ENCODE measurements around the gene PTPN9. TPM values are rescaled to one million over a fixed set of nuclear protein-coding genes. Genes with fewer than 3 reads are reported as not detected.

The PTPN9 gene
- total and polyA plus RNA-seq, 8 donors, result 3.3 to 16.8 (median 7.3) TPM

DNA sequence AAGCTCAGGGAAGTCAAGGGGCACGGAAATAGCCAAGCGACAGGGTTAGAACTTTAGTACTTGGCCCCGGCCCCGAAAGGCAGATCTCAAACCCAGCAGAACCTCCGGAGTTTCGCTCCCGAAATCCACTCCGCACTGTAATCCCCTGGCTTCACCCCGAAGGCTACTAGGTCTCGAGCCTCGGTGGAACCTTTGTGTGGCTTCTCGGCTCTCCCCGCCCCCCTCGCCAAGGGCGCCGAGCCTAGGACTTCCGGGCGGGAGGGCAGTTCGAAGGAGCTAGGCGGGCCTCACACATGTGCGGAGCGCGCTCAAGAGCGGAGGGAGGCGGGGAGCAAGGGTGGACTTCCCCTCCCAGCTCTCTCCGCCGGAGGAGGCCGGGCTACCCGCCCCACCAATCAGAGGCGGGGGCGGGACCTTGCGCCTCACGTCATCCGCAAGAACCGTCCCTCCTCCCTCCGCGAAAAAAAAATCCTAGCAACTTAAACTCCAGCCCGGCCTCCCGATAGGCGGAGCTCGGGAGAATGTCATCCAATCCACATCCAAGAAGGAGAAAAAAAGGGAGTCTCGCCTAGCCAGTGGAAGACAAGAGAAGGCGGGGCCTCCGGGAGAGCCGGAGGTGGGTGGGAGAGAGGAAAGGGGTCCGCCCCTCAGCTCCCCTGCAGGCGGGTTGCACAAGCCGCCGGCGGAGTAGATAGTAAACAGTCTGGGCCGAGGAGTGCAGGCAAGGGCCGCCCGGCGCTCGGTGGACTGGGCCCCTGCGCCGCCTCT is 125.2 kb downstream of the PTPN9 start:
- no peaks in the 10 kb centered on the region for H3K27me3 ChIP-seq
- peaks cover 3 to 10% (median 9%) of the 10 kb centered on the region in 3 donors for H3K4me1 ChIP-seq
- 0% methylated on average over 42 to 57 of the region's 57 CpGs for WGBS, 2 donors
- H3K4me3 ChIP-seq, result peak overlapping the region; percentile 81 to 95 (median 93)
- ATAC-seq (peak; percentile 50 to 68 (median 60)), FAIRE-seq (peak; percentile 98), DNase-seq (peak; percentile 95 to 98 (median 98))
- no peaks in the 10 kb centered on the region for H3K36me3 ChIP-seq
- H3K27ac ChIP-seq, result peak overlapping the region; percentile 94 to 96 (median 96)
- intact Hi-C loops (cut with DNase I), result no loop called here
- no peaks in the 10 kb centered on the region for H3K9me3 ChIP-seq
- TF ChIP-seq, protein P1, sequence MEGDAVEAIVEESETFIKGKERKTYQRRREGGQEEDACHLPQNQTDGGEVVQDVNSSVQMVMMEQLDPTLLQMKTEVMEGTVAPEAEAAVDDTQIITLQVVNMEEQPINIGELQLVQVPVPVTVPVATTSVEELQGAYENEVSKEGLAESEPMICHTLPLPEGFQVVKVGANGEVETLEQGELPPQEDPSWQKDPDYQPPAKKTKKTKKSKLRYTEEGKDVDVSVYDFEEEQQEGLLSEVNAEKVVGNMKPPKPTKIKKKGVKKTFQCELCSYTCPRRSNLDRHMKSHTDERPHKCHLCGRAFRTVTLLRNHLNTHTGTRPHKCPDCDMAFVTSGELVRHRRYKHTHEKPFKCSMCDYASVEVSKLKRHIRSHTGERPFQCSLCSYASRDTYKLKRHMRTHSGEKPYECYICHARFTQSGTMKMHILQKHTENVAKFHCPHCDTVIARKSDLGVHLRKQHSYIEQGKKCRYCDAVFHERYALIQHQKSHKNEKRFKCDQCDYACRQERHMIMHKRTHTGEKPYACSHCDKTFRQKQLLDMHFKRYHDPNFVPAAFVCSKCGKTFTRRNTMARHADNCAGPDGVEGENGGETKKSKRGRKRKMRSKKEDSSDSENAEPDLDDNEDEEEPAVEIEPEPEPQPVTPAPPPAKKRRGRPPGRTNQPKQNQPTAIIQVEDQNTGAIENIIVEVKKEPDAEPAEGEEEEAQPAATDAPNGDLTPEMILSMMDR (IDR thresholded peaks at IDR 0.05), result no peak

- no peak for FAIRE-seq
- intact Hi-C loops (cut with DNase I), result no loop called here
- 2% methylated on average over 38 of the region's 38 CpGs for WGBS, 2 donors
Measured at GRCh38 chr15:75452865-75453702, 126.0 kb downstream of the PTPN9 start.

DNA sequence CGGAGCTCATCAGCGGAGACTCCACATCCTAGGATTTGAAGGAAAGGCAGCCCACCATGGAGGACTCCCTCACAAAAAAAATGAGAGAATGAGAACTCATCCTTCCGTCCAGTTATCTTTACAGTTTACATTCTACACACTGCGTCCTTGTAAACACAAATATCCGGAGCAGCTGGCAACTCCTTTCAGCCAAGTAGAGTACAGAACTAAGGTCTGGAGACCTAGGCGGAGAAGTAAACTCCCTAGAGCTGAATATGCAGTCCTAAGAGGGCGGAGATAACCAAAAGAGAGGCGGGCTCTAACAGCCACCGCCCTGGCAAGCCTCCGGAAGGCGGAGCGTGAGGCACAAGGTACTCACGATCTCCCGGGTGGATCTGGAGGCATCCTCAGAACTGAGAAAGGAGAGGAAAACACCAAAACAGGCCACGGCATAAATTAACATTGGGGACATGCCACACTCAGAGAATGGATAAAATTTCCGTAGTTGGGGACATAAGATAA is 126.7 kb downstream of the PTPN9 start:
- no peaks in the 10 kb centered on the region for H3K9me3 ChIP-seq
- intact Hi-C loops (cut with DNase I), result no loop called here
- H3K4me3 ChIP-seq, result peak overlapping the region; percentile 17 to 81 (median 50)
- DNase-seq, result peak; percentile 78 to 87 (median 84)
- FAIRE-seq, result peak; percentile 13
- TF ChIP-seq, protein P1 (IDR thresholded peaks at IDR 0.05), result no peak
- H3K4me1 ChIP-seq, result peaks cover 3 to 12% (median 10%) of the 10 kb centered on the region in 3 donors
- 1% methylated on average over 16 of the region's 16 CpGs for WGBS, 2 donors
- H3K27ac ChIP-seq, result peak overlapping the region; percentile 82 to 96 (median 92)
- ATAC-seq, result peak; percentile 20 to 34 (median 22)
- no peaks in the 10 kb centered on the region for H3K27me3 ChIP-seq
- H3K36me3 ChIP-seq, result no peaks in the 10 kb centered on the region

More at GRCh38 chr15:75452865-75453702, 126.0 kb downstream of the PTPN9 start:
- no peaks in the 10 kb centered on the region for H3K27me3 ChIP-seq
- peak overlapping the region; percentile 82 to 96 (median 92) for H3K27ac ChIP-seq
- peak overlapping the region; percentile 17 to 81 (median 50) for H3K4me3 ChIP-seq
- H3K9me3 ChIP-seq, result no peaks in the 10 kb centered on the region
- no peaks in the 10 kb centered on the region for H3K36me3 ChIP-seq
- DNase-seq, result peak; percentile 53 to 79 (median 67)
- TF ChIP-seq, protein P1 (IDR thresholded peaks at IDR 0.05), result no peak
- peaks cover 3 to 12% (median 10%) of the 10 kb centered on the region in 3 donors for H3K4me1 ChIP-seq
- no peak for ATAC-seq

DNA sequence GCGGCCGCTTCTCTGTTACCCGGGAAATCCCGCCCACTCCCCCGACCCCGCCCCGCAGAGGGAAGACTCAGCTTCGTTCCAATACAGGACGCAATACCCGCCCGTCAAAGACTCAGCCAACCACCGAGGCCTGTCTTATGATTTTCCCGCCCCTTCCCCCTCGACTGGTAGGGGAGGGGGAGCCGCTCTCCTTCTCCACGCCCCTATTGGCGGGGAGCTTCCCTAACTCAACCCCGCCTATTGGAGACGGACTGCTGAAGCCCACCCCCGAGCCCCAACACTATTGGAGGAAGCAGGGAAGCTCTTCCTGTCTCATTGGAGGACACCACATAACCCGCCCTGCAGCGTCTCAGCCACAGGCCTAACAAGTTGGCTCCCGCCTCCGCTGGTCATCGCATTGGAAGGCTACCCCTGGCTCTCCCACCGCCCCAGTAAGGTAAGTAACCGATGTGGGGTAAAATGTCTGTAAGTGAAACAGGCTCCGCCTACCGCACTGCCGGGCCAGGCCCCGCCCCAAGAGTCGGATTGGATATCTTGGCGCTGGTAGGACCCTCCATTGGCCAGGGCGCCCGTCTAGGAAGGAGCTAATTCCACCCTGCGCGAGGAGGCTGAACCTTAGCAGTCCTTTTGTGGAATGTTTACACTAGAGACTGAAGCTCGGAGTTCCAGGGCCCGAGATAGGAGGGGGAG is 127.3 kb downstream of the PTPN9 start, which contains the start of gene SIN3A:
Gene SIN3A, minus strand, starts transcription at position 17 of the 690 bp plus-strand sequence. CDS start 21,315 bp downstream, outside the sequence.
- TF ChIP-seq, protein P1 (IDR thresholded peaks at IDR 0.05), result no peak
- H3K9me3 ChIP-seq, result no peaks in the 10 kb centered on the region
- H3K36me3 ChIP-seq, result no peaks in the 10 kb centered on the region
- 1% methylated on average over 31 to 39 of the region's 39 CpGs for WGBS, 2 donors
- peaks cover 3 to 12% (median 10%) of the 10 kb centered on the region in 3 donors for H3K4me1 ChIP-seq
- DNase-seq, result peak; percentile 96 to 99 (median 99)
- no peaks in the 10 kb centered on the region for H3K27me3 ChIP-seq
- H3K27ac ChIP-seq, result peak within 1 kb of the TSS; percentile 82 to 96 (median 92)
- intact Hi-C loops (cut with DNase I), result no loop called here
- ATAC-seq, result peak; percentile 44 to 65 (median 56)
- peak; percentile 96 for FAIRE-seq
- H3K4me3 ChIP-seq, result peak within 1 kb of the TSS; percentile 41 to 81 (median 60)

All from pancreas (tissue), 10 donors.